Measurements from ENCODE around the gene RASSF7. TPM values are rescaled to one million over a fixed set of nuclear protein-coding genes. Genes with fewer than 3 reads are reported as not detected.

Gene RASSF7
- total RNA-seq, 1 experiment from 2014 or later: 58.6 TPM

- peak overlapping the region; percentile 98 for H3K9ac ChIP-seq (ENCODE audit: low read length)
- peaks cover 8% of the 10 kb centered on the region; the same call in 1 of the 2 replicates for H3K36me3 ChIP-seq (ENCODE audit: low read depth, low read length)
- H3K9me3 ChIP-seq (ENCODE audit: low read length): no peaks in the 10 kb centered on the region
- H3K27ac ChIP-seq (ENCODE audit: low read length): no peak overlapping the region
- DNase-seq (no peak), ATAC-seq (no peak)
- BruUV-seq (replicated peaks): TSS peak; percentile 57
- intact Hi-C loops (cut with micrococcal nuclease): loop anchor here (2.0 kb wide), 1 partner anchor 40 kb away; the partner anchor contains the start of gene LRRC56
- no peak for TF ChIP-seq EZH2phosphoT487 (IDR thresholded peaks at IDR 0.05; ENCODE audit: borderline replicate concordance, low read length)
- no peak for TF ChIP-seq EZH2 (IDR thresholded peaks at IDR 0.05; ENCODE audit: low read length, unreplicated experiment)
- TF ChIP-seq CTCF (conservative IDR thresholded peaks at IDR 0.05; ENCODE audit: low read depth, low read length): no peak
- H3K27me3 ChIP-seq (ENCODE audit: low read length): no peaks in the 10 kb centered on the region
- H3F3A ChIP-seq (ENCODE audit: low read length, unreplicated experiment): no peaks in the 10 kb centered on the region
- H4K20me1 ChIP-seq (ENCODE audit: low read length): peaks cover 48% of the 10 kb centered on the region
- ChIA-PET CTCF (interaction anchor here (0.7 kb wide), 1 partner anchor 21 kb away, joined by 4 read pairs; no protein-coding TSS in a partner anchor), POLR2A (ENCODE audit: unreplicated experiment) (no interaction called here)
- peaks cover 67% of the 10 kb centered on the region for H3K79me2 ChIP-seq (ENCODE audit: low read length)
- H3K4me2 ChIP-seq (ENCODE audit: low read length): peak overlapping the region; percentile 90
- H3K4me1 ChIP-seq (ENCODE audit: insufficient read depth, low read length): peaks cover 24% of the 10 kb centered on the region
- no peaks in the 10 kb centered on the region for H3K9me2 ChIP-seq (replicated peaks; ENCODE audit: low read length)
- no peak overlapping the region for H2AFZ ChIP-seq (ENCODE audit: low read length)
- peak overlapping the region; percentile 79 for H3K4me3 ChIP-seq (ENCODE audit: low read length)
Observed at GRCh38 chr11:576811-577610, 16.2 kb downstream of the RASSF7 start.

- no peak for DNase-seq
- intact Hi-C loops (cut with micrococcal nuclease): loop anchor here (2.0 kb wide), 1 partner anchor 41 kb away; the partner anchor contains the start of gene LRRC56
- POLR2A ChIA-PET (ENCODE audit: unreplicated experiment): no interaction called here
Observed at GRCh38 chr11:577611-577894, 16.8 kb downstream of the RASSF7 start.

More at GRCh38 chr11:577611-577894, 16.8 kb downstream of the RASSF7 start:
- CTCF ChIA-PET: no interaction called here
- Histone ChIP-seq H3K9me2 (replicated peaks; ENCODE audit: low read length) (no peaks in the 10 kb centered on the region), H3F3A (ENCODE audit: low read length, unreplicated experiment) (no peaks in the 10 kb centered on the region), H4K20me1 (ENCODE audit: low read length) (peaks cover 48% of the 10 kb centered on the region), H3K27me3 (ENCODE audit: low read length) (no peaks in the 10 kb centered on the region), H3K4me2 (ENCODE audit: low read length) (peak overlapping the region; percentile 90), H3K9ac (ENCODE audit: low read length) (peak overlapping the region; percentile 98), H3K9me3 (ENCODE audit: low read length) (no peaks in the 10 kb centered on the region), H2AFZ (ENCODE audit: low read length) (no peak overlapping the region), H3K27ac (ENCODE audit: low read length) (no peak overlapping the region), H3K4me3 (ENCODE audit: low read length) (peak overlapping the region; percentile 79), H3K4me1 (ENCODE audit: insufficient read depth, low read length) (peaks cover 24% of the 10 kb centered on the region), H3K79me2 (ENCODE audit: low read length) (peaks cover 70% of the 10 kb centered on the region), H3K36me3 (ENCODE audit: low read depth, low read length) (peaks cover 8% of the 10 kb centered on the region; the same call in 1 of the 2 replicates)
- no peak for ATAC-seq
- TF ChIP-seq CTCF (conservative IDR thresholded peaks at IDR 0.05; ENCODE audit: low read depth, low read length) (no peak), EZH2phosphoT487 (IDR thresholded peaks at IDR 0.05; ENCODE audit: borderline replicate concordance, low read length) (no peak), EZH2 (IDR thresholded peaks at IDR 0.05; ENCODE audit: low read length, unreplicated experiment) (no peak)
- BruUV-seq (replicated peaks): no TSS peak
